H1 (cell line): ENCODE results near the gene ZNF586. TPM values are rescaled to one million over a fixed set of nuclear protein-coding genes. Genes with fewer than 3 reads are reported as not detected.

Experiments used
- BACH1 ChIP-seq: IDR thresholded peaks from 2 replicates; pipeline ENCODE4 v1.6.1; 2012; ENCODE audit warnings: low read length, improper control_type of control experiment
- BCL11A ChIP-seq, 2 experiments: IDR thresholded peaks; one replicate each; pipeline ENCODE4 v1.6.1; 2011; ENCODE audit warnings: low read depth in 2 of 2, low read length in 2 of 2, mild to moderate bottlenecking in 2 of 2
- CTBP2 ChIP-seq: IDR thresholded peaks from 2 replicates; pipeline ENCODE4 v1.7.0; 2011; ENCODE audit warnings: borderline replicate concordance, mild to moderate bottlenecking, moderate library complexity, mixed read lengths, low read length; ENCODE audit not compliant: insufficient read depth, insufficient read length
- EZH2 ChIP-seq: fragments of 200-600 bp; sonication (generic); IDR thresholded peaks from 2 replicates; pipeline ENCODE4 v1.7.1; 2012; ENCODE audit warnings: low read depth, mild to moderate bottlenecking, moderate library complexity, low read length, inconsistent platforms; ENCODE audit not compliant: severe bottlenecking
- FOSL1 ChIP-seq: IDR thresholded peaks from 2 replicates; pipeline ENCODE4 v1.6.1; 2011; ENCODE audit warnings: mild to moderate bottlenecking, low read depth, low read length, moderate library complexity; ENCODE audit not compliant: insufficient read depth
- GABPA ChIP-seq: IDR thresholded peaks from 2 replicates; pipeline ENCODE4 v1.6.1; 2011; ENCODE audit warnings: mild to moderate bottlenecking, low read length, moderate library complexity, borderline replicate concordance; ENCODE audit not compliant: insufficient read depth
- JUND ChIP-seq: IDR thresholded peaks from 2 replicates; pipeline ENCODE4 v1.6.1; 2011; ENCODE audit warnings: mild to moderate bottlenecking, improper control_type of control experiment, low read length
- KDM5A ChIP-seq: fragments of 200-600 bp; IDR thresholded peaks from 2 replicates; pipeline ENCODE4 v1.7.1; 2012; ENCODE audit warnings: mild to moderate bottlenecking, low read length, inconsistent platforms, mixed read lengths
- NRF1 ChIP-seq: IDR thresholded peaks from 2 replicates; pipeline ENCODE4 v1.6.1; 2011; ENCODE audit warnings: mild to moderate bottlenecking, low read depth, low read length, improper control_type of control experiment
- POLR2A ChIP-seq, 2 experiments: IDR thresholded peaks; 1 replicate in 1 of 2; 2 replicates in 1 of 2; pipeline ENCODE4 v1.6.1; 2011; ENCODE audit warnings: low read depth in 2 of 2, low read length in 2 of 2, mild to moderate bottlenecking in 2 of 2; ENCODE audit errors: control extremely low read depth in 1 of 2
- RAD21 ChIP-seq, 2 experiments: IDR thresholded peaks in 1 of 2; conservative IDR thresholded peaks in 1 of 2; 2 replicates each; pipeline ENCODE4 v1.6.1; 2011; ENCODE audit warnings: low read depth in 2 of 2, low read length in 2 of 2, improper control_type of control experiment in 1 of 2, inconsistent platforms in 1 of 2, mild to moderate bottlenecking in 1 of 2, moderate library complexity in 1 of 2
- TAF7 ChIP-seq: optimal IDR thresholded peaks from 2 replicates; pipeline ENCODE3; 2011; ENCODE audit warnings: low read depth, mild to moderate bottlenecking, inconsistent platforms, low read length, moderate library complexity, borderline replicate concordance
- polyA plus RNA-seq, 7 experiments: library from polyadenylated mRNA; depleted of rRNA in 3 of 7; stranded (reverse) in 5 of 7; unstranded in 2 of 7; fragments of >200 nt in 5 of 7; fragments of 200-250 nt in 2 of 7; gene quantifications; 1 replicate in 5 of 7; 2 replicates in 1 of 7; 4 replicates in 1 of 7; pipeline versions ENCODE4 v1.2.1 to v1.2.3, GENCODE V29; 2011 to 2013; ENCODE audit warnings: missing spikeins in 2 of 7, mixed read lengths in 2 of 7
- total RNA-seq: library from RNA; stranded (reverse); fragmentation: NEBNext Ultra II Directional; extraction: Animal tissue kit (Norgen Biotek cat#: 25700); gene quantifications from 2 replicates; pipeline ENCODE4 v1.2.1, GENCODE V29; 2021
- TF ChIP-seq, protein P1 (sequence below), 3 experiments: IDR thresholded peaks; 1 replicate in 2 of 3; 2 replicates in 1 of 3; pipeline versions ENCODE4 v1.5.1 to v1.6.1; 2011; ENCODE audit warnings: low read length in 3 of 3, mild to moderate bottlenecking in 3 of 3, inconsistent platforms in 2 of 3, low read depth in 1 of 3, moderate library complexity in 1 of 3; ENCODE audit not compliant: insufficient read depth in 1 of 3; ENCODE audit errors: control extremely low read depth in 1 of 3
- TF ChIP-seq, protein P2 (sequence below): IDR thresholded peaks from 2 replicates; pipeline ENCODE4 v1.6.1; 2012; ENCODE audit warnings: inconsistent platforms
- TF ChIP-seq, protein P3 (sequence below): IDR thresholded peaks from 2 replicates; pipeline ENCODE4 v1.6.1; 2011; ENCODE audit warnings: low read length, improper control_type of control experiment

The ZNF586 gene
- total and polyA plus RNA-seq, 2 of the 8 experiments (the other 6 are each of a cell fraction or from before 2014, with no cell fraction given): 8.1 to 15.5 TPM

DNA sequence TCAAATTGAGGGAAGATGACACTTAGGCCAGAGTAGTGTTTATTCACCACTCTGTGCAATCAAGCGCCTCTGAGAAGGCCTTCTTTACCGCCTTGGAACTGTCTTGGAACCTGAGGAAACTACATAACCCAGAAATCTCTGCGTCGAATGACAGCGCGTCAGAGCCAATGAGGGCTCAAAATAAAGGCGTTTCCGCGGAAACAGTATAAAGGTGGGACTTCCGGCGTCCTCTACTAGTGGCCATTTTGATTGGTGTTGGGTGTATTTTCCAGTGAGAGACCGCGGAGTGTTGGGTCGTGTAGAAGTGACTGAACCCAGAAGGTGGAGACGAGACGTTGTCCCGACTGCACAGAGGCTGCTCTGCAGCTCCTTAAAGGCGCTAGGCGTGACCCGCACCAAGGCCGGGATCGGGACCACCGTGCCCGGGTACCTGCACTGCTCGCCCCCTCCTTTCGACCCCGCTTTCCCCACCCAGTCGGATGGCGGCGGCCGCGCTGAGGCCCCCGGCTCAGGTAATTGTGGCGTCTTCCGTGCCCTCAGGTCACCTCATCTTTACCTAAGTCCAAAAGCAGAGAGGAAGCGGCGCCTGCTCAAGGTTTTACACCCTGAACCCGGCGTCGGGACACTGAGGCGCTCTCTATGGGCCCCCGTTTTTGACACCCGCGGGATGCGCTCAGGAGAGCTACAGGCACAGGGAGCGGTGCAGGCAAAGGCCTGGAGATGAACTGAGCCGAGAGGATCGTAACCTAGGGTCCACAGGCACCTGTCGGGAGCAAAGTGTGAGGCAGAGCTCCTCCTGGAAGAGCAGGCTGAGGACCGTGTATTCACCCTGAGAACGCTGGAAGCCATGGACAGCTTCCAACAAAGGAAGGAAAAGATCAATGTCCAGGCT lies 22.6 kb upstream of the ZNF586 start, which contains the start of gene ZNF776 (continued):
- TF ChIP-seq, protein P1, sequence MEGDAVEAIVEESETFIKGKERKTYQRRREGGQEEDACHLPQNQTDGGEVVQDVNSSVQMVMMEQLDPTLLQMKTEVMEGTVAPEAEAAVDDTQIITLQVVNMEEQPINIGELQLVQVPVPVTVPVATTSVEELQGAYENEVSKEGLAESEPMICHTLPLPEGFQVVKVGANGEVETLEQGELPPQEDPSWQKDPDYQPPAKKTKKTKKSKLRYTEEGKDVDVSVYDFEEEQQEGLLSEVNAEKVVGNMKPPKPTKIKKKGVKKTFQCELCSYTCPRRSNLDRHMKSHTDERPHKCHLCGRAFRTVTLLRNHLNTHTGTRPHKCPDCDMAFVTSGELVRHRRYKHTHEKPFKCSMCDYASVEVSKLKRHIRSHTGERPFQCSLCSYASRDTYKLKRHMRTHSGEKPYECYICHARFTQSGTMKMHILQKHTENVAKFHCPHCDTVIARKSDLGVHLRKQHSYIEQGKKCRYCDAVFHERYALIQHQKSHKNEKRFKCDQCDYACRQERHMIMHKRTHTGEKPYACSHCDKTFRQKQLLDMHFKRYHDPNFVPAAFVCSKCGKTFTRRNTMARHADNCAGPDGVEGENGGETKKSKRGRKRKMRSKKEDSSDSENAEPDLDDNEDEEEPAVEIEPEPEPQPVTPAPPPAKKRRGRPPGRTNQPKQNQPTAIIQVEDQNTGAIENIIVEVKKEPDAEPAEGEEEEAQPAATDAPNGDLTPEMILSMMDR (IDR thresholded peaks at IDR 0.05; ENCODE audit: control extremely low read depth in 1 of 3, insufficient read depth in 1 of 3, low read depth in 1 of 3, low read length in 3 of 3): no peak
- TF ChIP-seq RAD21 (IDR thresholded peaks at IDR 0.05 in 1 of 2, conservative IDR thresholded peaks at IDR 0.05 in 1 of 2; ENCODE audit: low read depth in 2 of 2, low read length in 2 of 2) (no peak), CTBP2 (no peak), POLR2A (IDR thresholded peaks at IDR 0.05; ENCODE audit: control extremely low read depth in 1 of 2, low read depth in 2 of 2, low read length in 2 of 2) (peak; percentile 52 to 87), FOSL1 (no peak), TAF7 (no peak), GABPA (peak; percentile 96), BACH1 (no peak), KDM5A (no peak), EZH2 (no peak), JUND (no peak), BCL11A (IDR thresholded peaks at IDR 0.05; ENCODE audit: low read depth in 2 of 2, low read length in 2 of 2) (no peak), NRF1 (no peak)
- TF ChIP-seq, protein P2, sequence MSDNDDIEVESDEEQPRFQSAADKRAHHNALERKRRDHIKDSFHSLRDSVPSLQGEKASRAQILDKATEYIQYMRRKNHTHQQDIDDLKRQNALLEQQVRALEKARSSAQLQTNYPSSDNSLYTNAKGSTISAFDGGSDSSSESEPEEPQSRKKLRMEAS: no peak
- TF ChIP-seq, protein P3, sequence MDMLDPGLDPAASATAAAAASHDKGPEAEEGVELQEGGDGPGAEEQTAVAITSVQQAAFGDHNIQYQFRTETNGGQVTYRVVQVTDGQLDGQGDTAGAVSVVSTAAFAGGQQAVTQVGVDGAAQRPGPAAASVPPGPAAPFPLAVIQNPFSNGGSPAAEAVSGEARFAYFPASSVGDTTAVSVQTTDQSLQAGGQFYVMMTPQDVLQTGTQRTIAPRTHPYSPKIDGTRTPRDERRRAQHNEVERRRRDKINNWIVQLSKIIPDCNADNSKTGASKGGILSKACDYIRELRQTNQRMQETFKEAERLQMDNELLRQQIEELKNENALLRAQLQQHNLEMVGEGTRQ: no peak
